ENCODE measurements around the gene SLC17A5. TPM values are rescaled to one million over a fixed set of nuclear protein-coding genes. Genes with fewer than 3 reads are reported as not detected.

SLC17A5 gene
- total and polyA plus RNA-seq, 10 of the 15 experiments (the other 5 are each of a cell fraction or from before 2014, with no cell fraction given): 2.3 to 7.2 (median 5.0) TPM

DNA sequence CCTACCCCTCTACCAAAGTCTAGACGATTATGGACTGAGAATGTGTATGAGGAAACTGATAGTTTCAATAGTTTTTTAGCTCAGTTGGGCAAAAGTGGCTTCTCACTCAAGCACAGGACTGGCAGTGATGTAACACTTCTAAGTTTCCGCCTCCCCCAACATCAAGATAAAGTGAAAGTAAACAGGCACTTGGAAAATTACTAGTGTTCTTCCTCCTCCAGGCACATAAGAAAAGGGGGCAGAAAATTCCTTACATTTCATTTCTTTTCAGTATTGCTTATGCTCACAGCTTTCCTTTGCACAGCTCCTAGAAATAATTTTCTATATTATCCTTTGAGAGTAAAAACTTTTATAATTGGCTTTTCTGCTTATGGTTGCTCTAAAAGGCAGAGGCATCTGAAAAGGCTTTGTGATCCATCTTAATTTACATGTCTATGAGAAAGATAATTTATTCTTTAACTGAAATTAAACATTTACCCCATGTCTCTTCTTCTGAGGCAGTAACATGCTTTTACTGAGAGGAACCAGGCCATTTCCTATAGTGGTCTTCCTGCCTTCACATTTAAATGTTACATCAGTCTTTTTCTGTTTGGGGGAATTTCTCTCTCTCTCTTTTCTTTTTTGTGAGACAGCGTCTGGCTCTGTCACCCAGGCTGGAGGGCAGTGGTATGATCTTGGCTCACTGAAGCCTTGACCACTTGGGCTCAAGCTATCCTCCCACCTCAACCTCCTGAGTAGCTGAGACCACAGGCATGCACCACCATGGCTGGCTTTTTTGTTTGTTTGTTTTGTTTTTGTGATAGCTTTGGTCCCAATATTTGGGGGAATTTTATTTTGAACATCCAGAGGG, 68.0 kb downstream of the SLC17A5 start:
- peak overlapping the region; percentile 72 for H3K4me2 ChIP-seq (ENCODE audit: control insufficient read depth, insufficient read depth)
- H3K79me2 ChIP-seq (ENCODE audit: control insufficient read depth, insufficient read depth, low read length): no peaks in the 10 kb centered on the region
- CTCF ChIA-PET: interaction anchor here (0.5 to 1.9 kb wide), 12 partner anchors 8 to 148 kb away, joined by 3 to 11 read pairs (median 4); no protein-coding TSS in a partner anchor
- H3K9me3 ChIP-seq (replicated peaks; ENCODE audit: control insufficient read depth, insufficient read depth, low read length): no peaks in the 10 kb centered on the region
- H3K4me1 ChIP-seq (ENCODE audit: control insufficient read depth, insufficient read depth, low read length): peaks cover 18% of the 10 kb centered on the region
- no TSS peak for BruUV-seq (replicated peaks)
- peak overlapping the region; percentile 29 for H3K4me3 ChIP-seq
- WGBS (ENCODE audit: insufficient coverage, insufficient replicate concordance, low lambda C conversion rate, missing lambda C conversion rate): 0% methylated on average over 3 of the region's 3 CpGs
- H3K9ac ChIP-seq (ENCODE audit: control insufficient read depth, insufficient read depth, low read length): peak overlapping the region; percentile 73
- peak overlapping the region; percentile 91 for H2AFZ ChIP-seq (ENCODE audit: control insufficient read depth, low read depth, low read length)
- H4K20me1 ChIP-seq (ENCODE audit: control insufficient read depth, insufficient read depth): no peaks in the 10 kb centered on the region
- peak overlapping the region; percentile 95 for H3K27ac ChIP-seq (ENCODE audit: control insufficient read depth, insufficient read depth)
- H3K27me3 ChIP-seq (replicated peaks in 1 of 2; ENCODE audit: control insufficient read depth in 2 of 2, insufficient read depth in 2 of 2, low read length in 1 of 2): no peaks in the 10 kb centered on the region
- intact Hi-C loops (cut with micrococcal nuclease; ENCODE audit: unreplicated experiment) (loop anchor here (1.0 kb wide), 2 partner anchors 25 to 62 kb away; no protein-coding TSS in a partner anchor), in situ Hi-C loops (cut with MboI) (no loop called here)
- SMC1A ChIA-PET (ENCODE audit: uncharacterized antibody, unreplicated experiment): interaction anchor here (0.5 to 3.0 kb wide), 24 partner anchors 9 to 162 kb away, joined by 3 to 38 read pairs (median 6); partner anchors contain the start of genes EEF1A1 and MTO1
- H3K36me3 ChIP-seq (ENCODE audit: control insufficient read depth in 2 of 2, insufficient read depth in 2 of 2, low read length in 1 of 2): no peaks in the 10 kb centered on the region
- peak; percentile 74 for FAIRE-seq
- POLR2A ChIA-PET: interaction anchor here (0.6 to 2.8 kb wide), 18 partner anchors 23 to 192 kb away, joined by 3 to 55 read pairs (median 4); partner anchors contain the start of genes CGAS, EEF1A1, MTO1 and SLC17A5
- peak; percentile 87 for ATAC-seq
- RAD21 ChIA-PET (ENCODE audit: unreplicated experiment): interaction anchor here (0.7 to 3.1 kb wide), 15 partner anchors 19 to 135 kb away, joined by 3 to 49 read pairs (median 5); partner anchors contain the start of genes CGAS and EEF1A1
- peak; percentile 66 for DNase-seq (ENCODE audit: low read depth, low spot score)
- TF ChIP-seq ESRRA (IDR thresholded peaks at IDR 0.05; ENCODE audit: low read length) (no peak), SMC3 (IDR thresholded peaks at IDR 0.05; ENCODE audit: borderline replicate concordance, low read length) (no peak), NBN (IDR thresholded peaks at IDR 0.05) (no peak), TAF1 (IDR thresholded peaks at IDR 0.05; ENCODE audit: borderline replicate concordance, low read depth, low read length) (no peak; the same call in 1 of the 2 replicates), SMAD1 (IDR thresholded peaks at IDR 0.05; ENCODE audit: low read depth, partially characterized antibody) (no peak), CHD2 (IDR thresholded peaks at IDR 0.05; ENCODE audit: borderline replicate concordance, low read depth, low read length) (no peak), RBBP5 (conservative IDR thresholded peaks at IDR 0.05) (no peak), HCFC1 (IDR thresholded peaks at IDR 0.05; ENCODE audit: low read length) (no peak), CBFB (IDR thresholded peaks at IDR 0.05; ENCODE audit: low read depth) (no peak), MYC (IDR thresholded peaks at IDR 0.05; ENCODE audit: insufficient read depth, insufficient read length, insufficient replicate concordance, low read length, severe bottlenecking) (no peak), MYB (IDR thresholded peaks at IDR 0.05; ENCODE audit: borderline replicate concordance, low read depth, low read length) (no peak), ASH2L (IDR thresholded peaks at IDR 0.05; ENCODE audit: borderline replicate concordance, low read depth) (no peak), IKZF1 (conservative IDR thresholded peaks at IDR 0.05) (peak; percentile 72), IKZF2 (IDR thresholded peaks at IDR 0.05) (peak; percentile 55 to 69; a peak in 3 of 4 replicates), HDAC2 (IDR thresholded peaks at IDR 0.05) (no peak)
- TF ChIP-seq, protein P1, sequence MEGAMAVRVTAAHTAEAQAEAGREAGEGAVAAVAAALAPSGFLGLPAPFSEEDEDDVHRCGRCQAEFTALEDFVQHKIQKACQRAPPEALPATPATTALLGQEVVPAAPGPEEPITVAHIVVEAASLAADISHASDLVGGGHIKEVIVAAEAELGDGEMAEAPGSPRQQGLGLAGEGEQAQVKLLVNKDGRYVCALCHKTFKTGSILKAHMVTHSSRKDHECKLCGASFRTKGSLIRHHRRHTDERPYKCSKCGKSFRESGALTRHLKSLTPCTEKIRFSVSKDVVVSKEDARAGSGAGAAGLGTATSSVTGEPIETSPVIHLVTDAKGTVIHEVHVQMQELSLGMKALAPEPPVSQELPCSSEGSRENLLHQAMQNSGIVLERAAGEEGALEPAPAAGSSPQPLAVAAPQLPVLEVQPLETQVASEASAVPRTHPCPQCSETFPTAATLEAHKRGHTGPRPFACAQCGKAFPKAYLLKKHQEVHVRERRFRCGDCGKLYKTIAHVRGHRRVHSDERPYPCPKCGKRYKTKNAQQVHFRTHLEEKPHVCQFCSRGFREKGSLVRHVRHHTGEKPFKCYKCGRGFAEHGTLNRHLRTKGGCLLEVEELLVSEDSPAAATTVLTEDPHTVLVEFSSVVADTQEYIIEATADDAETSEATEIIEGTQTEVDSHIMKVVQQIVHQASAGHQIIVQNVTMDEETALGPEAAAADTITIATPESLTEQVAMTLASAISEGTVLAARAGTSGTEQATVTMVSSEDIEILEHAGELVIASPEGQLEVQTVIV (IDR thresholded peaks at IDR 0.05; ENCODE audit: borderline replicate concordance, partially characterized antibody): no peak
- TF ChIP-seq, protein P2, sequence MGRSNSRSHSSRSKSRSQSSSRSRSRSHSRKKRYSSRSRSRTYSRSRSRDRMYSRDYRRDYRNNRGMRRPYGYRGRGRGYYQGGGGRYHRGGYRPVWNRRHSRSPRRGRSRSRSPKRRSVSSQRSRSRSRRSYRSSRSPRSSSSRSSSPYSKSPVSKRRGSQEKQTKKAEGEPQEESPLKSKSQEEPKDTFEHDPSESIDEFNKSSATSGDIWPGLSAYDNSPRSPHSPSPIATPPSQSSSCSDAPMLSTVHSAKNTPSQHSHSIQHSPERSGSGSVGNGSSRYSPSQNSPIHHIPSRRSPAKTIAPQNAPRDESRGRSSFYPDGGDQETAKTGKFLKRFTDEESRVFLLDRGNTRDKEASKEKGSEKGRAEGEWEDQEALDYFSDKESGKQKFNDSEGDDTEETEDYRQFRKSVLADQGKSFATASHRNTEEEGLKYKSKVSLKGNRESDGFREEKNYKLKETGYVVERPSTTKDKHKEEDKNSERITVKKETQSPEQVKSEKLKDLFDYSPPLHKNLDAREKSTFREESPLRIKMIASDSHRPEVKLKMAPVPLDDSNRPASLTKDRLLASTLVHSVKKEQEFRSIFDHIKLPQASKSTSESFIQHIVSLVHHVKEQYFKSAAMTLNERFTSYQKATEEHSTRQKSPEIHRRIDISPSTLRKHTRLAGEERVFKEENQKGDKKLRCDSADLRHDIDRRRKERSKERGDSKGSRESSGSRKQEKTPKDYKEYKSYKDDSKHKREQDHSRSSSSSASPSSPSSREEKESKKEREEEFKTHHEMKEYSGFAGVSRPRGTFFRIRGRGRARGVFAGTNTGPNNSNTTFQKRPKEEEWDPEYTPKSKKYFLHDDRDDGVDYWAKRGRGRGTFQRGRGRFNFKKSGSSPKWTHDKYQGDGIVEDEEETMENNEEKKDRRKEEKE (IDR thresholded peaks at IDR 0.05): no peak
- TF ChIP-seq, protein P3, sequence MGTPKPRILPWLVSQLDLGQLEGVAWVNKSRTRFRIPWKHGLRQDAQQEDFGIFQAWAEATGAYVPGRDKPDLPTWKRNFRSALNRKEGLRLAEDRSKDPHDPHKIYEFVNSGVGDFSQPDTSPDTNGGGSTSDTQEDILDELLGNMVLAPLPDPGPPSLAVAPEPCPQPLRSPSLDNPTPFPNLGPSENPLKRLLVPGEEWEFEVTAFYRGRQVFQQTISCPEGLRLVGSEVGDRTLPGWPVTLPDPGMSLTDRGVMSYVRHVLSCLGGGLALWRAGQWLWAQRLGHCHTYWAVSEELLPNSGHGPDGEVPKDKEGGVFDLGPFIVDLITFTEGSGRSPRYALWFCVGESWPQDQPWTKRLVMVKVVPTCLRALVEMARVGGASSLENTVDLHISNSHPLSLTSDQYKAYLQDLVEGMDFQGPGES (IDR thresholded peaks at IDR 0.05): no peak
